HG02870 (cell line): ENCODE data around the gene SYNDIG1L.

Experiments
- ATAC-seq: cut with Tn5 transposase; IDR thresholded peaks from one replicate; pipeline ENCODE4 v1.9.1; 2021; ENCODE audit warnings: mild to moderate bottlenecking, moderate library complexity; ENCODE audit not compliant: unreplicated experiment

Gene SYNDIG1L

GRCh38 chr14:74364271-74364880, 61.6 kb downstream of the SYNDIG1L start:
- no peak for ATAC-seq

- no peak for ATAC-seq
These were observed 63.6 kb downstream of the SYNDIG1L start for GRCh38 chr14:74362361-74362915.

GRCh38 chr14:74360163-74360562, 65.8 kb downstream of the SYNDIG1L start:
- no peak for ATAC-seq

DNA sequence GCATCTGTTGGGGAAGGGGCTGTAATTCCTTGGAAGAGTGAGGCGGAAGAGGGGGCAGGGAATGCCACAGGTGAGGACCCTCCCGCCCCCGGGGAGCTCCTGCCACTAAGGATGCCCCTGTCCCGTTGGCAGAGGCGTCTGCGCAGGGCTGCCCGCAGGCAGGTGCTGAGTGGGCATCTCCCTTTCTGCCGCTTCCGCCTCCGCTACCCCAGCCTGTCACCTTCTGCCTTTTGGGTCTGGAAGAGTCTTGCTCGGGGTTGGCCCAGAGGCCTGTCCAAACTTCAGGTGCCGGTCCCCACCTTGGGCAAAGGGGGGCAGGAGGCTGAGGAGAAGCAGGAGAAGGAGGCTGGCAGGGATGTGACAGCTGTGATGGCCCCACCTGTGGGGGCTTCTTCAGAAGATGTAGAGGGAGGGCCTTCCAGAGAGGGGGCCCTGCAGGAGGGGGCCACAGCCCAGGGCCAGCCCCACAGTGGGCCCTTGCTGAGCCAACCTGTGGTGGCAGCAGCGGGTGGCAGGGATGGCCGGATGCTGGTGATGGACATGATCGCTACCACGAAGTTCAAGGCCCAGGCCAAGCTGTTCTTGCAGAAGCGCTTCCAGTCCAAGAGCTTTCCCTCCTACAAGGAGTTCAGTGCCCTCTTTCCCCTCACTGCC, 67.7 kb downstream of the SYNDIG1L start:
- no peak for ATAC-seq

- no peak for ATAC-seq
These were observed 68.4 kb downstream of the SYNDIG1L start for GRCh38 chr14:74357585-74357984.

- ATAC-seq: no peak
These were observed 69.0 kb downstream of the SYNDIG1L start for GRCh38 chr14:74356892-74357575.
